HepG2 (cell line): ENCODE data around the gene CAPN12. TPM values are rescaled to one million over a fixed set of nuclear protein-coding genes. Genes with fewer than 3 reads are reported as not detected.

Experiments
- ATRX ChIP-seq: sonication (generic); formaldehyde crosslinking; IDR thresholded peaks from 2 replicates; pipeline ENCODE4 v1.4.0; 2020; ENCODE audit warnings: missing genetic modification reagents, borderline replicate concordance
- CBX5 ChIP-seq: sonication (generic); formaldehyde crosslinking; IDR thresholded peaks from 2 replicates; pipeline ENCODE4 v1.4.0; 2020; ENCODE audit warnings: missing genetic modification reagents, borderline replicate concordance
- E2F1 ChIP-seq: sonication (generic); formaldehyde crosslinking; IDR thresholded peaks from 2 replicates; pipeline ENCODE4 v1.5.0; 2020; ENCODE audit warnings: missing genetic modification reagents
- E2F5 ChIP-seq: sonication (generic); formaldehyde crosslinking; conservative IDR thresholded peaks from 2 replicates; pipeline ENCODE4 v1.4.0; 2020; ENCODE audit warnings: missing genetic modification reagents
- HOXA5 ChIP-seq: sonication (generic); formaldehyde crosslinking; IDR thresholded peaks from 2 replicates; pipeline ENCODE4 v1.4.0; 2020; ENCODE audit warnings: missing genetic modification reagents
- JDP2 ChIP-seq: sonication (generic); formaldehyde crosslinking; IDR thresholded peaks from 2 replicates; pipeline ENCODE4 v1.8.1; 2022; ENCODE audit warnings: missing genetic modification reagents, borderline replicate concordance
- KLF15 ChIP-seq: sonication (generic); formaldehyde crosslinking; IDR thresholded peaks from 2 replicates; pipeline ENCODE4 v1.8.1; 2023; ENCODE audit warnings: borderline replicate concordance, mild to moderate bottlenecking, inconsistent platforms, missing genetic modification reagents, mixed read lengths
- MTF1 ChIP-seq: sonication (generic); formaldehyde crosslinking; IDR thresholded peaks from 2 replicates; pipeline ENCODE4 v1.5.0; 2020; ENCODE audit warnings: missing genetic modification reagents
- MZF1 ChIP-seq: sonication (generic); formaldehyde crosslinking; IDR thresholded peaks from 2 replicates; pipeline ENCODE4 v1.8.1; 2023; ENCODE audit warnings: mild to moderate bottlenecking, missing genetic modification reagents, borderline replicate concordance
- RFX5 ChIP-seq: IDR thresholded peaks from 2 replicates; pipeline ENCODE4 v1.6.1; 2011; ENCODE audit warnings: low read depth, low read length, improper control_type of control experiment
- RNF219 ChIP-seq: sonication (generic); formaldehyde crosslinking; IDR thresholded peaks from 2 replicates; pipeline ENCODE4 v1.5.0; 2020; ENCODE audit warnings: mild to moderate bottlenecking, missing genetic modification reagents
- RXRA ChIP-seq: sonication (generic); formaldehyde crosslinking; IDR thresholded peaks from 2 replicates; pipeline ENCODE4 v1.5.1; 2020; ENCODE audit warnings: missing genetic modification reagents
- SMAD9 ChIP-seq: sonication (generic); formaldehyde crosslinking; IDR thresholded peaks from 2 replicates; pipeline ENCODE4 v1.5.1; 2020; ENCODE audit warnings: mild to moderate bottlenecking, missing genetic modification reagents
- SP4 ChIP-seq: sonication (generic); formaldehyde crosslinking; IDR thresholded peaks from 2 replicates; pipeline ENCODE4 v1.8.1; 2023; ENCODE audit warnings: mild to moderate bottlenecking, missing genetic modification reagents
- TBP ChIP-seq: sonication (generic); formaldehyde crosslinking; IDR thresholded peaks from 2 replicates; pipeline ENCODE4 v1.5.0; 2020; ENCODE audit warnings: missing genetic modification reagents
- ZBTB8A ChIP-seq: sonication (generic); formaldehyde crosslinking; IDR thresholded peaks from 2 replicates; pipeline ENCODE4 v1.4.0; 2020; ENCODE audit warnings: mild to moderate bottlenecking, low read depth, missing genetic modification reagents, borderline replicate concordance
- ZC3H13 ChIP-seq: sonication (generic); formaldehyde crosslinking; IDR thresholded peaks from 2 replicates; pipeline ENCODE4 v1.8.1; 2023; ENCODE audit warnings: mild to moderate bottlenecking, missing genetic modification reagents, moderate library complexity
- ZFYVE20 ChIP-seq: sonication (generic); formaldehyde crosslinking; IDR thresholded peaks from 2 replicates; pipeline ENCODE4 v1.8.0; 2023; ENCODE audit warnings: low read depth, mild to moderate bottlenecking, moderate library complexity, missing genetic modification reagents, borderline replicate concordance
- ZNF264 ChIP-seq: sonication (generic); formaldehyde crosslinking; IDR thresholded peaks from 2 replicates; pipeline ENCODE4 v1.4.0; 2020; ENCODE audit warnings: missing genetic modification reagents
- ZNF430 ChIP-seq: sonication (generic); formaldehyde crosslinking; IDR thresholded peaks from 2 replicates; pipeline ENCODE4 v1.9.0; 2021; ENCODE audit warnings: mild to moderate bottlenecking, missing genetic modification reagents
- ZNF441 ChIP-seq: sonication (generic); formaldehyde crosslinking; IDR thresholded peaks from 2 replicates; pipeline ENCODE4 v1.7.0; 2021; ENCODE audit warnings: missing genetic modification reagents, borderline replicate concordance
- ZNF513 ChIP-seq: sonication (generic); formaldehyde crosslinking; conservative IDR thresholded peaks from 2 replicates; pipeline ENCODE4 v1.5.0; 2020; ENCODE audit warnings: missing genetic modification reagents
- ZNF790 ChIP-seq: sonication (generic); formaldehyde crosslinking; IDR thresholded peaks from 2 replicates; pipeline ENCODE4 v1.8.0; 2022; ENCODE audit warnings: missing genetic modification reagents, mild to moderate bottlenecking, borderline replicate concordance
- ZNF883 ChIP-seq: sonication (generic); formaldehyde crosslinking; IDR thresholded peaks from 2 replicates; pipeline ENCODE4 v1.5.1; 2020; ENCODE audit warnings: mild to moderate bottlenecking, missing genetic modification reagents; ENCODE audit errors: not compliant biosample characterization
- ZNF891 ChIP-seq: sonication (generic); formaldehyde crosslinking; IDR thresholded peaks from 2 replicates; pipeline ENCODE4 v1.5.0; 2020; ENCODE audit warnings: mild to moderate bottlenecking, missing genetic modification reagents
- polyA plus RNA-seq, 8 experiments: library from polyadenylated mRNA; depleted of rRNA in 3 of 8; stranded (reverse) in 7 of 8; unstranded in 1 of 8; fragments of >200 nt; fragmentation: Illumina TruSeq in 4 of 8; extraction: Trizol in 4 of 8; gene quantifications; 2 replicates each; pipeline versions ENCODE4 v1.2.1 to v1.2.3, GENCODE V29; 2011 to 2016; ENCODE audit warnings: low read depth in 4 of 8, missing spikeins in 1 of 8, mixed read lengths in 1 of 8; ENCODE audit not compliant: insufficient read depth in 1 of 8
- total RNA-seq, 5 experiments: library from RNA; depleted of rRNA; stranded (reverse); fragments of >200 nt; fragmentation: Illumina TruSeq; extraction: Trizol; gene quantifications; 2 replicates each; pipeline ENCODE4 v1.2.3, GENCODE V29; 2016; ENCODE audit warnings: low read depth in 1 of 5

Gene CAPN12
- total and polyA plus RNA-seq, 2 of the 13 experiments (the other 11 are each of a cell fraction or from before 2014, with no cell fraction given): 1.6 to 13.6 TPM

GRCh38 chr19:38759590-38760003 lies 15.3 kb upstream of the CAPN12 start (continued):
- TF ChIP-seq E2F1 (CRISPR knock-in tag) (no peak), ZBTB8A (no peak), SMAD9 (CRISPR knock-in tag) (no peak), ZNF441 (CRISPR knock-in tag) (no peak), RXRA (peak; percentile 82; the same call in 1 of the 2 replicates), MZF1 (CRISPR knock-in tag) (no peak), KLF15 (CRISPR knock-in tag) (no peak), ZNF430 (CRISPR knock-in tag) (peak; percentile 61; the same call in 1 of the 2 replicates), ZFYVE20 (no peak), E2F5 (no peak), ATRX (no peak), ZNF264 (CRISPR knock-in tag) (peak; percentile 88; the same call in 1 of the 2 replicates), ZC3H13 (no peak), ZNF513 (no peak), ZNF891 (CRISPR knock-in tag) (no peak), CBX5 (CRISPR knock-in tag) (no peak; the same call in 1 of the 2 replicates), HOXA5 (no peak), ZNF790 (CRISPR knock-in tag) (no peak), SP4 (CRISPR knock-in tag) (no peak), JDP2 (CRISPR knock-in tag) (no peak), MTF1 (CRISPR knock-in tag) (no peak), TBP (CRISPR knock-in tag) (no peak), ZNF883 (CRISPR knock-in tag) (no peak), RFX5 (no peak), RNF219 (CRISPR knock-in tag) (no peak)
